Measurements from ENCODE around the gene NPBWR2. TPM values are rescaled to one million over a fixed set of nuclear protein-coding genes. Genes with fewer than 3 reads are reported as not detected.

The NPBWR2 gene
- polyA plus RNA-seq, 1 of the 3 experiments (the other 2 are of a cell fraction) = not detected

- H3F3A ChIP-seq (replicated peaks; ENCODE audit: insufficient read depth) = no peaks in the 10 kb centered on the region
- H3K4me2 ChIP-seq = no peak overlapping the region
- ChIA-PET CTCF (interaction anchor here (0.9 to 15.6 kb wide), 7 partner anchors 8 to 72 kb away, joined by 3 to 252 read pairs (median 13); partner anchors contain the start of genes LKAAEAR1, OPRL1 and RGS19), POLR2A (no interaction called here)
- no peaks in the 10 kb centered on the region for H3K79me2 ChIP-seq (ENCODE audit: insufficient read depth)
- no peaks in the 10 kb centered on the region for H3K36me3 ChIP-seq (replicated peaks in 1 of 2; ENCODE audit: control insufficient read depth in 1 of 2, insufficient read depth in 2 of 2, low read length in 1 of 2)
- H2AFZ ChIP-seq (ENCODE audit: low read depth) = no peak overlapping the region
- DNase-seq = peak; percentile 33
- H3K9me2 ChIP-seq = no peaks in the 10 kb centered on the region
- no peaks in the 10 kb centered on the region for H3K9me3 ChIP-seq
- no peak overlapping the region for H3K27ac ChIP-seq (ENCODE audit: low read depth in 2 of 2, low read length in 1 of 2)
- no peaks in the 10 kb centered on the region for H4K20me1 ChIP-seq (ENCODE audit: insufficient read depth)
- no peak overlapping the region for H3K9ac ChIP-seq
- H3K4me1 ChIP-seq (ENCODE audit: control insufficient read depth in 1 of 2, insufficient read depth in 2 of 2, low read depth in 1 of 2, low read length in 1 of 2) = peaks cover 0 to 24% of the 10 kb centered on the region in 2 experiments; a peak in 1 of 4 replicates
- TF ChIP-seq FOSL2 (IDR thresholded peaks at IDR 0.05; ENCODE audit: borderline replicate concordance, low read depth) = no peak
- H3K27me3 ChIP-seq (ENCODE audit: insufficient read depth) = no peaks in the 10 kb centered on the region
- WGBS (ENCODE audit: low lambda C conversion rate) = 72% methylated on average over 9 of the region's 10 CpGs
- no peak overlapping the region for H3K4me3 ChIP-seq (ENCODE audit: low read depth in 2 of 2, low read length in 1 of 2)
Observed at GRCh38 chr20:64110411-64111068, 3.2 kb upstream of the NPBWR2 start.

GRCh38 chr20:64109831-64110391, 2.5 kb upstream of the NPBWR2 start:
- 56% methylated on average over 14 of the region's 16 CpGs for WGBS (ENCODE audit: low lambda C conversion rate)
- H3K9me2 ChIP-seq = no peaks in the 10 kb centered on the region
- H3K36me3 ChIP-seq (replicated peaks in 1 of 2; ENCODE audit: control insufficient read depth in 1 of 2, insufficient read depth in 2 of 2, low read length in 1 of 2) = no peaks in the 10 kb centered on the region
- TF ChIP-seq TAF1 (IDR thresholded peaks at IDR 0.05; ENCODE audit: borderline replicate concordance, low read depth, low read length) (no peak), FOXM1 (IDR thresholded peaks at IDR 0.05; ENCODE audit: low read depth) (no peak), TCF12 (IDR thresholded peaks at IDR 0.05) (no peak), MXI1 (IDR thresholded peaks at IDR 0.05; ENCODE audit: low read depth, low read length) (no peak), RAD21 (IDR thresholded peaks at IDR 0.05; ENCODE audit: low read length) (no peak), NFIC (IDR thresholded peaks at IDR 0.05; ENCODE audit: borderline replicate concordance) (no peak), JUND (IDR thresholded peaks at IDR 0.05) (no peak), ELF1 (IDR thresholded peaks at IDR 0.05) (no peak), EP300 (IDR thresholded peaks at IDR 0.05; ENCODE audit: borderline replicate concordance in 1 of 2, low read depth in 1 of 2, low read length in 1 of 2) (no peak), USF1 (IDR thresholded peaks at IDR 0.05; ENCODE audit: borderline replicate concordance, low read depth) (no peak), POLR2AphosphoS5 (IDR thresholded peaks at IDR 0.05; ENCODE audit: low read depth, low read length) (no peak)
- H4K20me1 ChIP-seq (ENCODE audit: insufficient read depth) = no peaks in the 10 kb centered on the region
- CTCF ChIA-PET = interaction anchor here (0.9 to 15.6 kb wide), 5 partner anchors 8 to 71 kb away, joined by 3 to 252 read pairs (median 10); partner anchors contain the start of genes LKAAEAR1, OPRL1 and RGS19
- H3K4me3 ChIP-seq (ENCODE audit: low read depth in 2 of 2, low read length in 1 of 2) = no peak overlapping the region
- H3K4me2 ChIP-seq = no peak overlapping the region
- H2AFZ ChIP-seq (ENCODE audit: low read depth) = no peak overlapping the region
- POLR2A ChIA-PET = no interaction called here
- H3K27me3 ChIP-seq (ENCODE audit: insufficient read depth) = no peaks in the 10 kb centered on the region
- H3K4me1 ChIP-seq (ENCODE audit: control insufficient read depth in 1 of 2, insufficient read depth in 2 of 2, low read depth in 1 of 2, low read length in 1 of 2) = peaks cover 0 to 24% of the 10 kb centered on the region in 2 experiments; a peak in 1 of 4 replicates
- H3K27ac ChIP-seq (ENCODE audit: low read depth in 2 of 2, low read length in 1 of 2) = no peak overlapping the region
- no peaks in the 10 kb centered on the region for H3F3A ChIP-seq (replicated peaks; ENCODE audit: insufficient read depth)
- no peak for DNase-seq
- no peaks in the 10 kb centered on the region for H3K9me3 ChIP-seq
- H3K9ac ChIP-seq = no peak overlapping the region
- no peaks in the 10 kb centered on the region for H3K79me2 ChIP-seq (ENCODE audit: insufficient read depth)

Data from SK-N-SH (cell line).